ENCODE measurements around the gene TEX101.
"Not testable (repeated sequence)": the region's sequence is repeated elsewhere in the genome, so short reads cannot be mapped to it uniquely, and the experiment has no call there.

TEX101 gene

DNA sequence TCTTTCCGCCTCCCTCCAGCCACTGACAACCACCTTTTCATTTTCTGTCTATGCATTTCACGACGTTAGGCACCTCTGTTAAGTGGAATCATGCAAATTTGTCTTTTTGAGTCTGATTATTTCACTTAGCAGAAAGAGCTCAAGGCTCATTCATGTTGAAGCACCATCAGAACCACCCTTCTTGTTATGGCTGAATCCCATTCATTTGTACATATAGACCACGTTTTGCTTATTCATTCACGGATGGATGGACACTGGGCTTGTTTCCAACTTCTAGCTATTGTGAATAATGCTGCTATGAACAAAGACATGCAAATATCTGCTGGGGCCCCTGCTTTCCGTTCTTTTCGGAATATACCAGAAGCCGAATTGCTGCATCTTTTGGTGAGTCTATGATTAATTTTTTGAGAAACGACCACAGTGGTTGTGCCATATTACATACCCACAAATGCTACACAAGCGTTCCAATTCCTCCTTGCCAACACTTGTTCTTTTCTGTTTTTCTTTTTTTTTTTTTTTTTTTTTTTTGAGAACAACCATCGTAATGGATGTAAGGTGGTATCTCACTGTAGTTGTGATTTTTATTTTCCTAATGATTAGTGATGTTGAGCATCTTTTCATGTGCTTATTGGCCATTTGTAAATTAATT lies 23.7 kb upstream of the TEX101 start:
- not testable (repeated sequence) for H3K36me3 ChIP-seq (ENCODE audit: control insufficient read depth in 1 of 2, insufficient read depth in 2 of 2, low read length in 2 of 2); H3K4me1 ChIP-seq (ENCODE audit: control insufficient read depth in 1 of 2, insufficient read depth in 2 of 2, low read length in 2 of 2); H3K9me3 ChIP-seq (ENCODE audit: control insufficient read depth in 1 of 2, low read length in 2 of 2); H3K27ac ChIP-seq (ENCODE audit: low read length); H3K27me3 ChIP-seq (ENCODE audit: low read depth, low read length); H3K4me3 ChIP-seq (ENCODE audit: low read depth in 1 of 2, low read length in 2 of 2)

DNA sequence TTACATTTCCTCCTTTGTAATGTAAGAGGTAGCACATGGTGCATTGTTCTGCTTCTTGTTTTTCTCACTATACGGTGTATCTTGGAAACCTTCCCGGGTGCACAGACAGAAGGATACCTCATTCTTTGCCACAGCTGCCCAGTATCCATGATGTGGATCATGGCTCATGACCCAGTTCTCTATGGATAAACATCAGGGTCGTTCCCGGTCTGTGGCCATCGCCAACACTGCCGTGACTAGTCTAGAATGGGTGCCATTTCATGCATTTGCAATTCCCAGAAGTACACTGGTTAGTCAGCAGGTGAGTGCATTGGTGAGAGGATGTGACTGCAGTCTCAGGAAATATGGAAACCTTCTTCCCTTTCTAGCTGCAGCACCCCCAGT lies 23.1 kb upstream of the TEX101 start:
- H3K4me3 ChIP-seq (ENCODE audit: low read depth in 1 of 2, low read length in 2 of 2) = not testable (repeated sequence)

DNA sequence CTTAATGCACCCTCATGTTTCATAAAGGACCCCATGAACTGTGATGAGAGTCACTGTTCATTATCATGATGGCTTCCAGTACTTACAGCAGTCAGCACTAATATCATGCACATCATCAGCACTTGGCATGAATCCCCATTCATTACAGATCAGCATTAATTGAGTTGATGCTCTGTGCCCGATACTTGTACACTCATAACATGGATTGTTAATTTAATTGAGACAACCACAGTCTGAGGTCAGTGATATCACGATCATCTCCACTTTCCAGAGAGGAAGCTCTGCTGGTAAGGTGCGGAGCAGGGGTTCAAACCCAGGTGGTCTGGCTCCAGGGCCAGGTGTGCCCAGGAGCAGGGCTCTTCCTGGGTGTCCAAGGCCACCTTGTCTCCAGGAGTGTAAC lies 21.2 kb upstream of the TEX101 start:
- not testable (repeated sequence) for H3K36me3 ChIP-seq (ENCODE audit: control insufficient read depth in 1 of 2, insufficient read depth in 2 of 2, low read length in 2 of 2); H3K4me1 ChIP-seq (ENCODE audit: control insufficient read depth in 1 of 2, insufficient read depth in 2 of 2, low read length in 2 of 2); H3K27ac ChIP-seq (ENCODE audit: low read length); H3K27me3 ChIP-seq (ENCODE audit: low read depth, low read length); H3K4me3 ChIP-seq (ENCODE audit: low read depth in 1 of 2, low read length in 2 of 2); H3K9me3 ChIP-seq (ENCODE audit: control insufficient read depth in 1 of 2, low read length in 2 of 2)

More for the DNA sequence above, 23.1 kb upstream of the TEX101 start:
- H3K9me3 ChIP-seq (ENCODE audit: control insufficient read depth in 1 of 2, low read length in 2 of 2); H3K36me3 ChIP-seq (ENCODE audit: control insufficient read depth in 1 of 2, insufficient read depth in 2 of 2, low read length in 2 of 2); H3K4me1 ChIP-seq (ENCODE audit: control insufficient read depth in 1 of 2, insufficient read depth in 2 of 2, low read length in 2 of 2); H3K27me3 ChIP-seq (ENCODE audit: low read depth, low read length); H3K27ac ChIP-seq (ENCODE audit: low read length): not testable (repeated sequence)

DNA sequence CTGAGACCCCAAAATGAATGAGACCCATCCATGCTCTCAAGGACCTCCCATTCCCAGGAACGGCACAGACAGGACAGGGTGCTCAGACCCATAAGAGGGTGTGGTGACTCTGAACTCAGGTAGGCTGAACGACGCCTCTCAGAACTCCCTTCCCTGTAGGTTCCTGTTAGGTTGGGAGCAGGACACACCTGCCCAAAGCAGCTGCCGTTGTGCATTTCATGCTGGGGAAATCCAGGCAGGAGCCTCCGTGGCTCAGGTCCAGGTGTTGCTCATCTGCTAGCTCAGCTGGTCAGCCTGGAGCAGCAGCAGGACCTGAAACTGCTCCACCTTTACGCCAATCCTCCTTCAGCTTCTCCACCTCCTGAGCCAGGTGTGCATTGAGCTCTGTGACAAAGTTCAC lies 19.1 kb upstream of the TEX101 start:
- Histone ChIP-seq H3K27me3 (ENCODE audit: low read depth, low read length) (no peaks in the 10 kb centered on the region), H3K4me1 (ENCODE audit: control insufficient read depth in 1 of 2, insufficient read depth in 2 of 2, low read length in 2 of 2) (no peaks in the 10 kb centered on the region), H3K9me3 (ENCODE audit: control insufficient read depth in 1 of 2, low read length in 2 of 2) (no peaks in the 10 kb centered on the region), H3K4me3 (ENCODE audit: low read depth in 1 of 2, low read length in 2 of 2) (no peak overlapping the region), H3K36me3 (ENCODE audit: control insufficient read depth in 1 of 2, insufficient read depth in 2 of 2, low read length in 2 of 2) (no peaks in the 10 kb centered on the region), H3K27ac (ENCODE audit: low read length) (no peak overlapping the region)

DNA sequence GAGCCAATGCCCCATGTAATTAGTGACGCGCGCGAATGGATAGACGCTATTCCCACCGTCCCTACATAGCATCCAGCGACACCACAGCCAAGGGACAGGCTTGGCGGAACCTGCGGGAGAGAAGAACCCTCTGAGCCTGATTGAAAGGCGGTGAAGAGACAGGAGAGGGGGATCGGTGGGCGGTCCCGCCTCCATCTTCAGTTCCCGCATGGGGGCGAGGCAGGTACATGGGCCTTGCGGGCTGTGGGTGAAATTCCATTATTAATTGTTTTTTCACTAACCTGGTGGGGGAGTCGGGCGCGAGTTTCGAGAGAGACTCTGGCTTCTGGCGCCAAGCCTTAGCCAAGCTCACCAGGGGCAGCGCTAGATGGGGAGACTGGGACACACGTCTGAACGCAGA lies 8.4 kb upstream of the TEX101 start:
- Histone ChIP-seq H3K27ac (ENCODE audit: low read length) (no peak overlapping the region), H3K4me3 (ENCODE audit: low read depth in 1 of 2, low read length in 2 of 2) (no peak overlapping the region), H3K27me3 (ENCODE audit: low read depth, low read length) (no peaks in the 10 kb centered on the region)

DNA sequence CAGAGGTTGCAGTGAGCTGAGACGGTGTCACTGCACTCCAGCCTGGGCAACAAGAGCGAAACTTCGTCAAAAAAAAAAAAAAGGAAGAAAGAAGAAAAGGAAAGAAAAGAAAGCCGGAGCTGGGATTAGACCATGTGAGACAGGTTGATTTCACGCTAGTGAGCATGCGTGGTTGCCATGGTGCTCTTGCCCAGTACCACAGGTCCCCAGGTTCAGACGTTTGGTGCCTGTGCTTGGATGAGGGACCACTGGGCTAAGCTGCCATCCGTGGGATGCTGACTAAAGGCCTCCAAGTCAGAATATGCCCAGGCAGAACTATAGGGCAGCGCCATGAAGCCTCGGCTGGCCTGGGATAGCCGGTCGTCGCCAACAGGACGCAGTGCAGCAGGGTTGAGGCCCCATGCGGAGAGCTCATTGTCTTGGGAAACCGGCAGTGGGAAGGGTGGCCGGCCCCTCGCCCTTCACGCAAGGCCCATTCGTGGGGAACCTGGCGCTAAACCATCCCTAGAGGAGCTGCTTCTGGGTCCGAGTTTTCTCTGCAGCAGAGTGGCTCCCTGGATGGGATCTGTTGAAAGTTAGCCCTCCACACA lies 7.2 kb upstream of the TEX101 start:
- Histone ChIP-seq H3K27me3 (ENCODE audit: low read depth, low read length) (no peaks in the 10 kb centered on the region), H3K4me3 (ENCODE audit: low read depth in 1 of 2, low read length in 2 of 2) (no peak overlapping the region), H3K4me1 (ENCODE audit: control insufficient read depth in 1 of 2, insufficient read depth in 2 of 2, low read length in 2 of 2) (no peaks in the 10 kb centered on the region), H3K27ac (ENCODE audit: low read length) (no peak overlapping the region), H3K9me3 (ENCODE audit: control insufficient read depth in 1 of 2, low read length in 2 of 2) (no peaks in the 10 kb centered on the region), H3K36me3 (ENCODE audit: control insufficient read depth in 1 of 2, insufficient read depth in 2 of 2, low read length in 2 of 2) (no peaks in the 10 kb centered on the region)

More for the DNA sequence above, 8.4 kb upstream of the TEX101 start:
- Histone ChIP-seq H3K36me3 (ENCODE audit: control insufficient read depth in 1 of 2, insufficient read depth in 2 of 2, low read length in 2 of 2) (no peaks in the 10 kb centered on the region), H3K4me1 (ENCODE audit: control insufficient read depth in 1 of 2, insufficient read depth in 2 of 2, low read length in 2 of 2) (no peaks in the 10 kb centered on the region), H3K9me3 (ENCODE audit: control insufficient read depth in 1 of 2, low read length in 2 of 2) (no peaks in the 10 kb centered on the region)

DNA sequence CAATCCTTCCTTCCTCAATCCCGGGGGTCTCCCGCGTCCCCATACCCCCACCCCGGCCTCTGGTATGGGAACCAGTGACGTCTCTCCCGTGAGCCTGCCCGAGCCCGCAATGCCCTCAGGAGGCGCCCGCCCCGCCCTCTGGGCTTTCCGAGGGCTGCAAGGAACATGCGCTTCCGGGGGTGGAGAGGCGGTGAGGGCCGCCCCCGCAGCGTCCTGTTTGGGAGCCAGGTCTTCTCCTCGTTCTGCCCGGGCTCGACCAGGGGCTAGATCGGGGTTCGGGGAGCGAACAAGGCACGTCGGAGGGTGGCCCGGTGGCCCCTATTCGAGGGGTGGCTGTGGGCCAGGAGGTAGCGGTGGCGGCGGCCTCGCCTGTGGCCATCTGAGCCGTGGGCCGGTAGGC lies 6.6 kb upstream of the TEX101 start:
- H3K27ac ChIP-seq (ENCODE audit: low read length) = no peak overlapping the region
- no peak overlapping the region for H3K4me3 ChIP-seq (ENCODE audit: low read depth in 1 of 2, low read length in 2 of 2)
- no peaks in the 10 kb centered on the region for H3K9me3 ChIP-seq (ENCODE audit: control insufficient read depth in 1 of 2, low read length in 2 of 2)
- H3K36me3 ChIP-seq (ENCODE audit: control insufficient read depth in 1 of 2, insufficient read depth in 2 of 2, low read length in 2 of 2) = no peaks in the 10 kb centered on the region
- H3K4me1 ChIP-seq (ENCODE audit: control insufficient read depth in 1 of 2, insufficient read depth in 2 of 2, low read length in 2 of 2) = no peaks in the 10 kb centered on the region
- H3K27me3 ChIP-seq (ENCODE audit: low read depth, low read length) = no peaks in the 10 kb centered on the region

DNA sequence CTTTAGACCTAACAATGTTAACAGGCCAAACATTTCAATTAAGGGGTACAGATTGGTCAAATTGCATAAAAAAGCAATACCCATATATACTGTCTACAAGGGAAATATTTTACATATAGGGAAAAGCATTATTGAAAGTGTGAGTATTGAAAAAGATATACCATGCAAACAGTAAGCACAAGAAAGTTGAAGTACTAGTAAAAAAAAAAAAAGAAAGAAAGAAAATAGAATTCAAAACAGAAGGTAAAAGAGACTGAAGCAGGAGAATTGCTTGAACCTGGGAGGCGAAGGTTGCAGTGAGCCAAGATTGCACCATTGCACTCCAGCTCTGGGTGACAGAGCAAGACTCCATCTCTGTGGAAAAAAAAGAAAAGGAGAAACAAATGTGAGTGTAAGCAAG lies 5.3 kb upstream of the TEX101 start:
- Histone ChIP-seq H3K9me3 (ENCODE audit: control insufficient read depth in 1 of 2, low read length in 2 of 2) (no peaks in the 10 kb centered on the region), H3K27ac (ENCODE audit: low read length) (no peak overlapping the region), H3K4me1 (ENCODE audit: control insufficient read depth in 1 of 2, insufficient read depth in 2 of 2, low read length in 2 of 2) (no peaks in the 10 kb centered on the region), H3K27me3 (ENCODE audit: low read depth, low read length) (no peaks in the 10 kb centered on the region), H3K36me3 (ENCODE audit: control insufficient read depth in 1 of 2, insufficient read depth in 2 of 2, low read length in 2 of 2) (no peaks in the 10 kb centered on the region), H3K4me3 (ENCODE audit: low read depth in 1 of 2, low read length in 2 of 2) (no peak overlapping the region)

DNA sequence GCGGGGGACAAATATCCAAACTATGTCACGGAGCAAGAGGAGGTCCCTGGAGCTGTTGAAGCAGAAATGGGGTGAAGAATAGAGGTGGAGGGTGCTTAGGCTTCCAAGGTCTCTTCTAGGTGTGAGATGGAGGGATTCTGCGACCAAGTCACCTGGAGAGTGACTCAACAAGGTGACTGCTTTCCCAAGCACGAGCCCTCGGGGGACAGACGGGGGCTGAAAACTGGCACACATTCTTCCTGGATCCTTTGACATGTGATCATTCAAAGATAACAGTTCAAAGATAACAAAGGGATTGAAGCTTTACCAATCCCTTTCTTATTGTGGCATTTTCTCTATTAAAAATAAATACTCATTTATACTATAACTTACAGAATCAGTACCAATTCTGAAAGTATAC lies 2.2 kb upstream of the TEX101 start:
- H3K27me3 ChIP-seq (ENCODE audit: low read depth, low read length) = no peaks in the 10 kb centered on the region
- no peaks in the 10 kb centered on the region for H3K36me3 ChIP-seq (ENCODE audit: control insufficient read depth in 1 of 2, insufficient read depth in 2 of 2, low read length in 2 of 2)

DNA sequence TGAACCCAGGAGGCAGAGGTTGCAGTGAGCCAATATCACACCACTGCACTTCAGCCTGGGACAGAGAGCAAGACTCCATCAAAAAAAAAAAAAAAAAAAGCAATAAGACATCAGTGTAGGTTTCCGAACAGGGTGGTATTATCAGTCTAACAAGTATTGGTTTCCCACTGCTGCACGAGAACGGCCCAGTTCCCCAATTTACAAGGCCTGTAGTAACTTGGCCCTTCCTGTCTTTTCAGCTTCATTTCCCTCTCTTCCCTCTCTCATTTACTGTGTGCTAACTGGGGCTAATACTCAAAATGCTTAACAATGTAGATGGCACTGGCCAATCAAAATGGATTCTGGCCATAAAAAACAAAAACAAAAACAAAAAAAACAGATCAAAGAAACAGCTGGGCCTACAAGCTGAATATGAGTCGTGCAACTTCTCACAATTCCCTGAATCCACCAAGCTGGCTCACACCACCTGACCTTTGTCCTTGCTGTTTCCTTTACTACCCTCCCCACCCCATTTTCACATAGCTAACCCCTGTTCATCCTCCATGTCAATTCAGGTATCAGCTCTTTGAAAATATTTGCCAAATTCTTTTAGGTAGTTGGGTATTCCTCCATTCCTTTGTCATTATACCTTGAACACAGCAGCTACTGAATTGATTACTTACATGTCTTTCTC lies 2.4 kb downstream of the TEX101 start:
- Histone ChIP-seq H3K9me3 (ENCODE audit: control insufficient read depth in 1 of 2, low read length in 2 of 2) (no peaks in the 10 kb centered on the region), H3K27ac (ENCODE audit: low read length) (no peak overlapping the region), H3K36me3 (ENCODE audit: control insufficient read depth in 1 of 2, insufficient read depth in 2 of 2, low read length in 2 of 2) (no peaks in the 10 kb centered on the region), H3K4me1 (ENCODE audit: control insufficient read depth in 1 of 2, insufficient read depth in 2 of 2, low read length in 2 of 2) (no peaks in the 10 kb centered on the region), H3K27me3 (ENCODE audit: low read depth, low read length) (no peaks in the 10 kb centered on the region), H3K4me3 (ENCODE audit: low read depth in 1 of 2, low read length in 2 of 2) (no peak overlapping the region)

More for the DNA sequence above, 2.2 kb upstream of the TEX101 start:
- no peaks in the 10 kb centered on the region for H3K4me1 ChIP-seq (ENCODE audit: control insufficient read depth in 1 of 2, insufficient read depth in 2 of 2, low read length in 2 of 2)
- H3K27ac ChIP-seq (ENCODE audit: low read length) = no peak overlapping the region
- no peak overlapping the region for H3K4me3 ChIP-seq (ENCODE audit: low read depth in 1 of 2, low read length in 2 of 2)
- H3K9me3 ChIP-seq (ENCODE audit: control insufficient read depth in 1 of 2, low read length in 2 of 2) = no peaks in the 10 kb centered on the region

DNA sequence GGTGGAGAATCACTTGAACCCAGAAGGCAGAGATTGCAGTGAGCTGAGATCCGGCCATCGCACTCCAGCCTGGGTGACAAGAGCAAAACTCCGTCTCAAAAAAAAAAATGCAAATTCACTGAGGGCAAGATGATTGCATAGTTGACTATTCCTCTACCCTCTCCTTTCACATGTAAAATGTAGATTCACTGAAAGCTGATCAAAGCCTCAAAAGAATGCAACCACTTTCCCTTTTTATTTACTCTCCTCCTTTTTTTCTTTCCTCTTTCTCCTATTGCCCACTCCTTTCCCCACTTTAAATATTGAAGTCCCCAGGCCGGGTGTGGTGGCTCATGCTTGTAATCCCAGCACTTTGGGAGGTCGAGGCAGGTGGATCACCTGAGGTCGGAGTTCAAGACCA lies 6.3 kb downstream of the TEX101 start:
- no peak overlapping the region for H3K4me3 ChIP-seq (ENCODE audit: low read depth in 1 of 2, low read length in 2 of 2)
- no peaks in the 10 kb centered on the region for H3K4me1 ChIP-seq (ENCODE audit: control insufficient read depth in 1 of 2, insufficient read depth in 2 of 2, low read length in 2 of 2)
- no peaks in the 10 kb centered on the region for H3K36me3 ChIP-seq (ENCODE audit: control insufficient read depth in 1 of 2, insufficient read depth in 2 of 2, low read length in 2 of 2)
- no peak overlapping the region for H3K27ac ChIP-seq (ENCODE audit: low read length)
- H3K27me3 ChIP-seq (ENCODE audit: low read depth, low read length) = no peaks in the 10 kb centered on the region
- H3K9me3 ChIP-seq (ENCODE audit: control insufficient read depth in 1 of 2, low read length in 2 of 2) = no peaks in the 10 kb centered on the region
